Endodermal cell (in vitro differentiated cells): ENCODE measurements around the gene AOPEP. TPM values are rescaled to one million over a fixed set of nuclear protein-coding genes. Genes with fewer than 3 reads are reported as not detected.

Experiments used
- DNase-seq: peaks from one replicate; pipeline ENCODE4 v3.0.0-alpha.2; 2017
- H3K27ac ChIP-seq: 2 replicates; pipeline ENCODE4 v1.5.1; 2013; ENCODE audit warnings: mild to moderate bottlenecking, low read depth, low read length, moderate library complexity
- H3K27me3 ChIP-seq: 2 replicates; pipeline ENCODE4 v1.6.1; 2013; ENCODE audit warnings: mild to moderate bottlenecking, low read length, moderate library complexity; ENCODE audit not compliant: insufficient read depth, control insufficient read depth, poor library complexity, severe bottlenecking
- H3K36me3 ChIP-seq: 2 replicates; pipeline ENCODE4 v1.7.0; 2013; ENCODE audit warnings: mild to moderate bottlenecking, low read length, moderate library complexity; ENCODE audit not compliant: control insufficient read depth, insufficient read depth
- H3K4me1 ChIP-seq: one replicate; pipeline ENCODE4 v1.7.0; 2013; ENCODE audit warnings: low read length; ENCODE audit not compliant: control insufficient read depth, insufficient read depth
- H3K4me3 ChIP-seq: 2 replicates; pipeline ENCODE4 v1.5.1; 2013; ENCODE audit warnings: mild to moderate bottlenecking, low read length, moderate library complexity
- H3K9ac ChIP-seq: 2 replicates; pipeline ENCODE4 v1.6.1; 2013; ENCODE audit warnings: mild to moderate bottlenecking, low read length, moderate library complexity; ENCODE audit not compliant: poor library complexity, severe bottlenecking; ENCODE audit errors: extremely low read depth
- H3K9me3 ChIP-seq: 2 replicates; pipeline ENCODE4 v1.6.1; 2013; ENCODE audit warnings: mild to moderate bottlenecking, low read length, moderate library complexity; ENCODE audit not compliant: control insufficient read depth
- H3K27ac Mint-ChIP-seq: 2 replicates; pipeline ENCODE4 v1.8.0; 2020; ENCODE audit warnings: mixed read lengths
- H3K27me3 Mint-ChIP-seq: 2 replicates; pipeline ENCODE4 v1.8.0; 2021; ENCODE audit warnings: mild to moderate bottlenecking, mixed read lengths; ENCODE audit not compliant: insufficient read depth
- H3K36me3 Mint-ChIP-seq: 2 replicates; pipeline ENCODE4 v1.8.0; 2020; ENCODE audit warnings: low read depth, mixed read lengths
- H3K4me1 Mint-ChIP-seq: 2 replicates; pipeline ENCODE4 v1.8.0; 2020; ENCODE audit warnings: mixed read lengths
- H3K4me3 Mint-ChIP-seq: 2 replicates; pipeline ENCODE4 v1.8.0; 2020; ENCODE audit warnings: mild to moderate bottlenecking, moderate library complexity, mixed read lengths
- H3K9me3 Mint-ChIP-seq: 2 replicates; pipeline ENCODE4 v1.8.0; 2020; ENCODE audit warnings: mild to moderate bottlenecking, mixed read lengths
- WGBS, 2 experiments: methylation state at CpG; one replicate each; pipeline versions ENCODE4 v1.1.5 to v1.1.7; 2013; ENCODE audit warnings: missing lambda C conversion rate in 2 of 2, mixed read lengths in 1 of 2; ENCODE audit not compliant: insufficient coverage in 1 of 2, insufficient read length in 1 of 2; 5-methylcytosine and 5-hydroxymethylcytosine counted together
- total RNA-seq, 2 donors: library from RNA; stranded (reverse); fragmentation: NEBNext Ultra II Directional in 1 of 2; extraction: Animal tissue kit (Norgen Biotek cat#: 25700) in 1 of 2; gene quantifications; 2 replicates in 1 of 2; 3 replicates in 1 of 2; pipeline ENCODE4 v1.2.1, GENCODE V29; 2021
- TF ChIP-seq, protein P1 (sequence below): fragments of 200-600 bp; sonication (generic); conservative IDR thresholded peaks from 2 replicates; pipeline ENCODE4 v1.5.0; 2021; ENCODE audit warnings: antibody characterized with exemption, mild to moderate bottlenecking

AOPEP gene
- total RNA-seq, 2 donors from 2014 or later: 23.4 to 33.7 TPM

DNA sequence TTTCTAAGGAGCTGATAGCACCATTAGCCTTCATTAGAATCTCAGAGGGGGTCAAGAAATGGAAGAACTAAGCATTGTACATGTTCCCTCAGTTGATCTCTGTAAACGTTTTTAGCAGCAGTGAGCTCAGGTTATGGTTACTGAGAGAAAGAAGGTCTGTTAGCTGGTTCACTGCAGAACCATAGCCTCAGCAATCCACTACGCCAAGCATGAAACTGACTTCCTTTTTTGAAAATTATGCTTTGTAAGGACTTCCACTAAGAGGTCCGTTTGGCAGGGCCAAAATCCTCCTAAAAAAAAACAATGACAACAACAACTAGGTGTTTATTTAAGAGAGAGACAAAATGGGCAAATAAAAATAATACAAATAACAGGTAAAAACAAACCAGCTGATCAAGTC lies 273.3 kb downstream of the AOPEP start:
- H3K4me1 ChIP-seq: no peaks in the 10 kb centered on the region
- Mint-ChIP-seq H3K4me1 (peaks cover 17% of the 10 kb centered on the region), H3K36me3 (no peaks in the 10 kb centered on the region), H3K27ac (no peak overlapping the region), H3K9me3 (no peaks in the 10 kb centered on the region), H3K4me3 (no peak overlapping the region), H3K27me3 (peaks cover 28% of the 10 kb centered on the region)
- no peak overlapping the region for H3K9ac ChIP-seq
- no peak overlapping the region for H3K27ac ChIP-seq
- H3K9me3 ChIP-seq: no peaks in the 10 kb centered on the region
- DNase-seq: no peak
- H3K27me3 ChIP-seq: peaks cover 36% of the 10 kb centered on the region
- WGBS, 2 experiments: 73 to 86% methylated on average over 1 to 3 of the region's 3 CpGs
- TF ChIP-seq, protein P1, sequence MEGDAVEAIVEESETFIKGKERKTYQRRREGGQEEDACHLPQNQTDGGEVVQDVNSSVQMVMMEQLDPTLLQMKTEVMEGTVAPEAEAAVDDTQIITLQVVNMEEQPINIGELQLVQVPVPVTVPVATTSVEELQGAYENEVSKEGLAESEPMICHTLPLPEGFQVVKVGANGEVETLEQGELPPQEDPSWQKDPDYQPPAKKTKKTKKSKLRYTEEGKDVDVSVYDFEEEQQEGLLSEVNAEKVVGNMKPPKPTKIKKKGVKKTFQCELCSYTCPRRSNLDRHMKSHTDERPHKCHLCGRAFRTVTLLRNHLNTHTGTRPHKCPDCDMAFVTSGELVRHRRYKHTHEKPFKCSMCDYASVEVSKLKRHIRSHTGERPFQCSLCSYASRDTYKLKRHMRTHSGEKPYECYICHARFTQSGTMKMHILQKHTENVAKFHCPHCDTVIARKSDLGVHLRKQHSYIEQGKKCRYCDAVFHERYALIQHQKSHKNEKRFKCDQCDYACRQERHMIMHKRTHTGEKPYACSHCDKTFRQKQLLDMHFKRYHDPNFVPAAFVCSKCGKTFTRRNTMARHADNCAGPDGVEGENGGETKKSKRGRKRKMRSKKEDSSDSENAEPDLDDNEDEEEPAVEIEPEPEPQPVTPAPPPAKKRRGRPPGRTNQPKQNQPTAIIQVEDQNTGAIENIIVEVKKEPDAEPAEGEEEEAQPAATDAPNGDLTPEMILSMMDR: no peak
- no peak overlapping the region for H3K4me3 ChIP-seq
- no peaks in the 10 kb centered on the region for H3K36me3 ChIP-seq

DNA sequence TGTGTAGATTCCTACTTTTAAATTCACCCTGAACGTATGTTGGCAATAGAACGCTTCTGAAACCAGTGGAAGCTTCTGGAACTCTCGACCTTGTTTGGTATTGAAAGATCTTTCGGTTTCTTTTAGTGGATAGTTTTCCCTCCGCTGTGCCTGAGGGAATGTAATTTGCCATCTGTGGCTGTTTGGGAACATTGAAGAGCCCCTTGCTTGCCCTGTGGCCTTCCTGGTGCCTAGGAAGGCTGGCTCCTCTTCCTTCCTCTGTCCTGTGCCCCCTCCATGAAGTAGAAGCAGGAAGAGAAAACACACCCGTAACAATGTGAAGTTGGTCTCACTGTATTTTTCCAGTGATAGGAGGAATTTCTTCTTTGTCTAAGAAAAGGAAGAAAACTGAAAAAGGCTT lies 274.3 kb downstream of the AOPEP start:
- Mint-ChIP-seq H3K27ac (no peak overlapping the region), H3K4me1 (peaks cover 11% of the 10 kb centered on the region)
- TF ChIP-seq, protein P1: no peak

DNA sequence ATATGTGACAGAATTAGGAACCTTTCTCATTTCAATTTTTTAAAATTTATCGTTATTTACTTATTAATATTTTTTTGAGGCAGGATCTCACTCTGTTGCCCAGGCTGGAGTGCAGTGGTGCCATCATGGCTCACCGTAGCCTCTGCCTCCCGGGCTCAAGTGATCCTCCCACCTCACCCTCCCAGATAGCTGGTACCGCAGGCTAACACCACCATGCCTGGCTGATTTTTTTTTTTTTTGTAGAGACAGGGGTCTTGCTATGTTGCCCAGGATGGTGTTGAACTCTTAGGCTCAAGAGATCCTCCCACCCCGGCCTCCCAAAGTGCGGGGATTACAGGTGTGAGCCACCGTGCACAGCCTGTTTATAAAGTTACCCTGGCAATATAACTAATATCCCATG lies 275.2 kb downstream of the AOPEP start:
- TF ChIP-seq, protein P1: no peak
- peaks cover 42% of the 10 kb centered on the region for H3K27me3 Mint-ChIP-seq
- Histone ChIP-seq H3K27ac (no peak overlapping the region), H3K36me3 (no peaks in the 10 kb centered on the region), H3K4me3 (no peak overlapping the region), H3K9me3 (no peaks in the 10 kb centered on the region), H3K9ac (no peak overlapping the region), H3K4me1 (no peaks in the 10 kb centered on the region), H3K27me3 (peaks cover 51% of the 10 kb centered on the region)
- no peak overlapping the region for H3K27ac Mint-ChIP-seq
- H3K36me3 Mint-ChIP-seq: peaks cover 7% of the 10 kb centered on the region
- no peak overlapping the region for H3K4me3 Mint-ChIP-seq
- DNase-seq: no peak
- H3K9me3 Mint-ChIP-seq: no peaks in the 10 kb centered on the region
- peaks cover 4% of the 10 kb centered on the region for H3K4me1 Mint-ChIP-seq
- 95 to 96% methylated on average over 4 to 7 of the region's 7 CpGs for WGBS, 2 experiments

More for the DNA sequence above, 274.3 kb downstream of the AOPEP start:
- DNase-seq: no peak
- no peak overlapping the region for H3K27ac ChIP-seq
- no peaks in the 10 kb centered on the region for H3K36me3 Mint-ChIP-seq
- H3K4me3 Mint-ChIP-seq: no peak overlapping the region
- no peaks in the 10 kb centered on the region for H3K9me3 Mint-ChIP-seq
- no peaks in the 10 kb centered on the region for H3K4me1 ChIP-seq
- H3K9me3 ChIP-seq: no peaks in the 10 kb centered on the region
- peaks cover 43% of the 10 kb centered on the region for H3K27me3 ChIP-seq
- H3K36me3 ChIP-seq: no peaks in the 10 kb centered on the region
- H3K4me3 ChIP-seq: no peak overlapping the region
- WGBS, 2 experiments: 97% methylated on average over 4 to 6 of the region's 6 CpGs
- H3K9ac ChIP-seq: no peak overlapping the region
- peaks cover 33% of the 10 kb centered on the region for H3K27me3 Mint-ChIP-seq
